Measurements from ENCODE around the gene PROC. TPM values are rescaled to one million over a fixed set of nuclear protein-coding genes. Genes with fewer than 3 reads are reported as not detected.

The PROC gene
- total and polyA plus RNA-seq, 9 of the 15 experiments (the other 6 are each of a cell fraction or from before 2014, with no cell fraction given): not detected

DNA sequence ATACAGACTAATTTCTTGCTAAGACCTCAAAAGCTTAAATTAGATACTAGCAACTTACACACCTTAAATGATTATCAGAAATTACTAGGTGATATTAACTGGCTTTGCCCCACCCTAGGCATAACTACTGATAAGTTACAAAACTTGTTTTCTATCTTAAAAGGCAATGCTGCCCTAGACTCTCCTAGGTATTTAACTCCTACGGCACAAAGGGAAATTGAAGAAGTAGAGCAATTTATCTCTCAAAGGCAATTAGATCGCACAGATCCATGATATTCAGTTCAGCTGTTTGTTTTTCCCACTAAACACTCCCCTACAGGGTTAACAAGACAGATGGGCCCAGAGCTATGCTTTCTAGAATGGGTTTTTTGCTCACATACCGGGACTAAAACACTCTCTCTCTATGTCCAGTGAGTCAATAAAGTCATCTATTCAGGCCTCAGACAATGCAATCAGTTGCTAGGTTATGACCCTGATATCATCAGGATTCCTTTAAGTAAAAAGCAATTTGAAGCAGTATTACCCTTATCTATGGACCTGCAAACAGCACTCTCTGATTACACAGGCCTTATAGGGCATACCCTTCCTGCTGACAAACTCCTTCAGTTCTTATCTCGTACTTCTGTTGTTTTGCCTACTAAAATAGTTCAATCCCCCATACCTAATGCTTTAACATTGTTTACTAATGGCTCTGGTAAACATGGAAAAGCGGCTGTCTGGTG lies 44.7 kb upstream of the PROC start:
- BruUV-seq (replicated peaks): no TSS peak
- FAIRE-seq: no peak
- TF ChIP-seq KLF16 (IDR thresholded peaks at IDR 0.05): no peak
- no peak for TF ChIP-seq MTA1 (IDR thresholded peaks at IDR 0.05; ENCODE audit: borderline replicate concordance)
- no peak for TF ChIP-seq FOXA3 (CRISPR knock-in tag; conservative IDR thresholded peaks at IDR 0.05 in 1 of 2, IDR thresholded peaks at IDR 0.05 in 1 of 2)
- peak; percentile 66 for TF ChIP-seq TEAD4 (IDR thresholded peaks at IDR 0.05; ENCODE audit: low read length)
- TF ChIP-seq TEAD4 (CRISPR knock-in tag; IDR thresholded peaks at IDR 0.05; ENCODE audit: borderline replicate concordance): no peak
- TF ChIP-seq POLR2AphosphoS2 (IDR thresholded peaks at IDR 0.05; ENCODE audit: low read length): no peak
- no peak for TF ChIP-seq ZNF347 (CRISPR knock-in tag; IDR thresholded peaks at IDR 0.05; ENCODE audit: low read depth)
- TF ChIP-seq RBM14 (IDR thresholded peaks at IDR 0.05; ENCODE audit: borderline replicate concordance, insufficient read depth, low read depth, low read length): no peak
- TF ChIP-seq NUFIP1 (IDR thresholded peaks at IDR 0.05; ENCODE audit: partially characterized antibody): no peak
- TF ChIP-seq ZNF75A (CRISPR knock-in tag; IDR thresholded peaks at IDR 0.05): no peak
- no peak for TF ChIP-seq ZFP30 (CRISPR knock-in tag; IDR thresholded peaks at IDR 0.05; ENCODE audit: borderline replicate concordance)
- no peak for TF ChIP-seq DIDO1 (tag; IDR thresholded peaks at IDR 0.05; ENCODE audit: low read depth)
- no peak for TF ChIP-seq ZNF445 (CRISPR knock-in tag; IDR thresholded peaks at IDR 0.05; ENCODE audit: low read depth)
- peak; percentile 41; the same call in 1 of the 2 replicates for TF ChIP-seq CBFA2T2 (conservative IDR thresholded peaks at IDR 0.05)
- TF ChIP-seq CCNT2 (IDR thresholded peaks at IDR 0.05; ENCODE audit: borderline replicate concordance, extremely low read depth, insufficient read length, low read depth, low read length): no peak
- no peak for TF ChIP-seq MXI1 (IDR thresholded peaks at IDR 0.05; ENCODE audit: low read depth, low read length)
- TF ChIP-seq RCOR1 (IDR thresholded peaks at IDR 0.05; ENCODE audit: borderline replicate concordance in 1 of 2, low read depth in 2 of 2, low read length in 2 of 2): peak in 1 of 2 experiments; percentile 67; a peak in 1 of 4 replicates
- no peak for TF ChIP-seq DNMT1 (IDR thresholded peaks at IDR 0.05)
- no peak for TF ChIP-seq FOXP1 (CRISPR knock-in tag; IDR thresholded peaks at IDR 0.05)
- no peak for TF ChIP-seq ZFP1 (CRISPR knock-in tag; IDR thresholded peaks at IDR 0.05)

More for the DNA sequence above, 44.7 kb upstream of the PROC start:
- no peaks in the 10 kb centered on the region for H3K4me1 ChIP-seq (replicated peaks in 1 of 2; ENCODE audit: control insufficient read depth in 2 of 2, insufficient read depth in 2 of 2, low read length in 2 of 2)
- WGBS (ENCODE audit: insufficient coverage, low coverage, missing lambda C conversion rate): 20% methylated on average over 5 of the region's 5 CpGs
- no peaks in the 10 kb centered on the region for H3K27me3 ChIP-seq (ENCODE audit: control insufficient read depth in 2 of 2, insufficient read depth in 2 of 2, low read length in 2 of 2)
- no peaks in the 10 kb centered on the region for H3K36me3 ChIP-seq (ENCODE audit: control insufficient read depth, insufficient read depth, low read length)
- ChIA-PET POLR2A (interaction anchor here (1.3 to 1.6 kb wide), 2 partner anchors 8 to 15 kb away, joined by 5 to 7 read pairs; partner anchors contain the start of gene MAP3K2), CTCF (ENCODE audit: low intra/inter-chr PET ratio) (no interaction called here)
- H3K9ac ChIP-seq (ENCODE audit: insufficient read depth in 1 of 2, low read depth in 2 of 2, low read length in 2 of 2): no peak overlapping the region
- in situ Hi-C loops (cut with MboI): no loop called here
- H2AFZ ChIP-seq (ENCODE audit: low read depth, low read length): no peak overlapping the region
- no peaks in the 10 kb centered on the region for H3K9me1 ChIP-seq (ENCODE audit: control insufficient read depth, insufficient read depth, low read length)
- no peak for ATAC-seq
- H3K4me2 ChIP-seq (ENCODE audit: insufficient read depth, low read length): no peak overlapping the region
- no peak overlapping the region for H3K4me3 ChIP-seq
- H3K27ac ChIP-seq (ENCODE audit: extremely low read depth, low read depth, low read length): no peak overlapping the region
- peaks cover 10% of the 10 kb centered on the region for H3K9me3 ChIP-seq (replicated peaks; ENCODE audit: control insufficient read depth, insufficient read depth, low read depth, low read length)
- H4K20me1 ChIP-seq (replicated peaks; ENCODE audit: control insufficient read depth, insufficient read depth, low read length): no peaks in the 10 kb centered on the region
- DNase-seq (ENCODE audit: extremely low read depth in 1 of 4, low spot score in 3 of 4): no peak
- H3K79me2 ChIP-seq (ENCODE audit: control insufficient read depth, insufficient read depth, low read length): peaks cover 48% of the 10 kb centered on the region
- intact Hi-C loops (cut with micrococcal nuclease): no loop called here
